Heart right ventricle (tissue), 16 donors: Measurements from ENCODE around the gene GNAT1. TPM values are rescaled to one million over a fixed set of nuclear protein-coding genes. Genes with fewer than 3 reads are reported as not detected.

Source experiments
- ATAC-seq, 8 donors: fragments of 200-7000 bp; cut with Tn5 transposase; one replicate each; pipeline ENCODE4 v1.9.1; 2020; ENCODE audit warnings: mild to moderate bottlenecking in 8 of 8, moderate library complexity in 8 of 8, moderate number of reproducible peaks in 1 of 8
- DNase-seq, 2 donors: peaks; one replicate each; pipeline ENCODE4 v3.0.0-alpha.2; 2020
- H3K27ac ChIP-seq, 10 donors: fragments of 200-600 bp; sonication (generic) in 2 of 10; one replicate each; pipeline versions ENCODE4 v1.5.0 to v1.8.0; 2020 to 2022; ENCODE audit warnings: mild to moderate bottlenecking in 3 of 10
- H3K27me3 ChIP-seq, 7 donors: fragments of 200-600 bp; one replicate each; pipeline ENCODE4 v1.8.0; 2021 to 2022; ENCODE audit warnings: mild to moderate bottlenecking in 2 of 7
- H3K36me3 ChIP-seq, 9 donors: fragments of 200-600 bp; sonication (generic) in 1 of 9; one replicate each; pipeline versions ENCODE4 v1.5.0 to v1.8.0; 2020 to 2022; ENCODE audit warnings: mild to moderate bottlenecking in 2 of 9
- H3K4me1 ChIP-seq, 9 donors: fragments of 200-600 bp; sonication (generic) in 1 of 9; one replicate each; pipeline versions ENCODE4 v1.5.0 to v1.8.0; 2020 to 2022; ENCODE audit warnings: mild to moderate bottlenecking in 4 of 9
- H3K4me3 ChIP-seq, 10 donors: fragments of 200-600 bp; sonication (generic) in 2 of 10; one replicate each; pipeline versions ENCODE4 v1.5.0 to v1.8.0; 2020 to 2022; ENCODE audit warnings: mild to moderate bottlenecking in 7 of 10, moderate library complexity in 2 of 10
- H3K9me3 ChIP-seq, 11 donors: fragments of 200-600 bp in 10 of 11; sonication (generic) in 2 of 11; one replicate each; pipeline versions ENCODE4 v1.5.0 to v1.8.0; 2013 to 2022; ENCODE audit warnings: mild to moderate bottlenecking in 2 of 11, control low read depth in 1 of 11, moderate library complexity in 1 of 11
- CTCF ChIP-seq, 9 donors: fragments of 200-600 bp; sonication (generic) in 2 of 9; IDR thresholded peaks; one replicate each; pipeline versions ENCODE4 v1.5.0 to v1.8.0; 2021 to 2022; ENCODE audit warnings: antibody characterized with exemption in 9 of 9, mild to moderate bottlenecking in 5 of 9, moderate library complexity in 1 of 9
- WGBS, 2 donors: extraction: QIAGEN DNeasy Blood & Tissue Kit; methylation state at CpG; one replicate each; pipeline ENCODE4 v1.1.7; 2013; ENCODE audit warnings: inconsistent platforms in 1 of 2; 5-methylcytosine and 5-hydroxymethylcytosine counted together
- intact Hi-C, 10 donors: fragments of 100-400 bp; cut with DNase I; formaldehyde crosslinking; loops; one replicate each; pipeline versions ENCODE4 v1.11.1 to v1.14.2; 2022
- polyA plus RNA-seq, 2 donors: library from polyadenylated mRNA; stranded (reverse); fragments of 200-250 nt; gene quantifications; one replicate each; pipeline ENCODE4 v1.2.3, GENCODE V29; 2013
- total RNA-seq, 10 donors: library from RNA; stranded (reverse); fragmentation: NEBNext Ultra II Directional in 3 of 10; extraction: Animal tissue kit (Norgen Biotek cat#: 25700) in 3 of 10; gene quantifications; one replicate each; pipeline versions ENCODE4 v1.2.1 to v1.2.4, GENCODE V29; 2021 to 2023
- donor health status: Arrhythmogenic right ventricular cardiomyopathy.
- donor health status: ischemic (EF 13 %, LVEDD 7.1; RV severe dilation, severe dysfunction).
- donor health status: healthy with polysubstance abuse.
- donor health status: DM: no; HTN: yes; CAD: no.
- donor health status: DM: no; HTN: no; CAD: no.
- donor health status: ischemic (EF 25% LVEDD 6.9; RV normal size, moderate dysfunction).
- donor health status: ischemic (EF 25% LVEDD 5.7; RV mildly dilated, moderate dysfunction).
- donor health status: healthy.
- donor health status: DM: yes; HTN: yes; CAD: no.
- donor health status: Ischemic cardiomyopathy.
- donor health status: ischemic (EF 35%, LVEDD 5.7; RV mildly dilated, moderate dysfunction).
- donor health status: nonischemic (EF 11% LVEDD 7.7; RV severe dilation, severe dysfunction).
- donor health status: DM: yes; HTN: yes; CAD: no.
- donor health status: PGD.
- donor health status: ischemic (EF 29% LVEDD 5.4; RV normal size, mild dysfunction).
- donor health status: nonischemic (EF 23%, LVEDD 6.1; RV moderate dilation, normal function).

Gene GNAT1
- total and polyA plus RNA-seq, 12 donors, result not detected

DNA sequence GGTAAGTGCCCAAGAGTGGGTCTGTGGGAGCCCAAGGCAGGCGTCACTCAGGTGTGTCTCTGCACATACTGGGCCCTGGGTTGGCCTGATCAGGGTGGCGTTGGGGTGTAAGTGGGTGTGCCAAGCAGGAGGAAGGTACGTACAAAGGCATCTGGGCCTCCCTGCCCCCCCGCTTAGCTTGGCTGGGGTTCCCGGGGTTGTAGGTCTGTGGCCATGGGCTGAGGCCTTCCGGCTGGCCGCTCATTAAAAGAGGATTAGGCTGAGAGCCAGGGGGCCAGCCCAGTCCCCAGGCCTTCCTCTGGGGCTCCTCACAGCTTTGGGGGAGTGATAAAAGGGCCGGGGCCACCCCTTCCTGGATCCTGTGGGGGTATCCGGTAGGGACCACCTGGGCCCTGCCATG lies 23.0 kb upstream of the GNAT1 start:
- Histone ChIP-seq H3K4me1 (peaks cover 55 to 98% (median 89%) of the 10 kb centered on the region in 9 donors), H3K9me3 (no peaks in the 10 kb centered on the region), H3K27ac (peak overlapping the region; percentile 7 to 91 (median 84)), H3K4me3 (no peak overlapping the region), H3K27me3 (no peaks in the 10 kb centered on the region), H3K36me3 (no peaks in the 10 kb centered on the region)
- ATAC-seq (peak in 6 of 8 donors; percentile 2 to 32 (median 7)), DNase-seq (peak in 1 of 2 donors; percentile 59)
- TF ChIP-seq CTCF (IDR thresholded peaks at IDR 0.05), result no peak
- intact Hi-C loops, result no loop called here
- 53 to 63% methylated on average over 9 of the region's 9 CpGs for WGBS, 2 donors

GRCh38 chr3:50168791-50169190 lies 22.6 kb upstream of the GNAT1 start:
- no peak for DNase-seq
- WGBS, 2 donors, result 74 to 85% methylated on average over 6 of the region's 6 CpGs
- intact Hi-C loops, result no loop called here
- Histone ChIP-seq H3K4me3 (no peak overlapping the region), H3K27me3 (no peaks in the 10 kb centered on the region), H3K27ac (peak overlapping the region; percentile 58 to 91 (median 84)), H3K36me3 (peaks cover 0 to 3% (median 0%) of the 10 kb centered on the region in 9 donors), H3K9me3 (no peaks in the 10 kb centered on the region), H3K4me1 (peaks cover 55 to 94% (median 85%) of the 10 kb centered on the region in 9 donors)
- no peak for ATAC-seq
- no peak for TF ChIP-seq CTCF (IDR thresholded peaks at IDR 0.05)

GRCh38 chr3:50169232-50169832 lies 22.1 kb upstream of the GNAT1 start:
- ATAC-seq, result no peak
- WGBS, 2 donors, result 72 to 79% methylated on average over 11 of the region's 11 CpGs
- peaks cover 0 to 8% (median under 1%) of the 10 kb centered on the region in 9 donors for H3K36me3 ChIP-seq
- no peaks in the 10 kb centered on the region for H3K9me3 ChIP-seq
- DNase-seq, result no peak
- no peak for TF ChIP-seq CTCF (IDR thresholded peaks at IDR 0.05)
- intact Hi-C loops, result no loop called here
- no peak overlapping the region for H3K4me3 ChIP-seq
- peaks cover 53 to 89% (median 79%) of the 10 kb centered on the region in 9 donors for H3K4me1 ChIP-seq
- peak overlapping the region; percentile 58 to 91 (median 84) for H3K27ac ChIP-seq
- no peaks in the 10 kb centered on the region for H3K27me3 ChIP-seq

GRCh38 chr3:50169858-50170257 lies 21.6 kb upstream of the GNAT1 start:
- Histone ChIP-seq H3K9me3 (no peaks in the 10 kb centered on the region), H3K36me3 (peaks cover 0 to 12% (median 5%) of the 10 kb centered on the region in 9 donors), H3K4me1 (peaks cover 49 to 84% (median 74%) of the 10 kb centered on the region in 9 donors), H3K27me3 (no peaks in the 10 kb centered on the region), H3K4me3 (no peak overlapping the region), H3K27ac (peak overlapping the region; percentile 41 to 91 (median 84))
- intact Hi-C loops, result no loop called here
- no peak for ATAC-seq
- no peak for DNase-seq
- no peak for TF ChIP-seq CTCF (IDR thresholded peaks at IDR 0.05)
- WGBS, 2 donors, result 94 to 100% methylated on average over 1 of the region's 1 CpG
